ENCODE results near the gene CCDC171. TPM values are rescaled to one million over a fixed set of nuclear protein-coding genes. Genes with fewer than 3 reads are reported as not detected.

Gene CCDC171
- total RNA-seq, 2 donors from 2014 or later = 0.90 to 1.4 TPM

- Histone ChIP-seq H3K27me3 (no peaks in the 10 kb centered on the region), H3K9me3 (no peaks in the 10 kb centered on the region), H3K36me3 (no peaks in the 10 kb centered on the region), H3K27ac (no peak overlapping the region), H3K4me3 (no peak overlapping the region), H3K4me1 (no peaks in the 10 kb centered on the region)
- TF ChIP-seq CTCF (IDR thresholded peaks at IDR 0.05) = no peak
- DNase-seq (ENCODE audit: low spot score) = no peak
These were observed 329.5 kb downstream of the CCDC171 start for GRCh38 chr9:15882328-15882727.

- H3K36me3 ChIP-seq = no peaks in the 10 kb centered on the region
- DNase-seq (ENCODE audit: low spot score) = no peak
- H3K9me3 ChIP-seq = no peaks in the 10 kb centered on the region
- no peak for TF ChIP-seq CTCF (IDR thresholded peaks at IDR 0.05)
- no peak overlapping the region for H3K4me3 ChIP-seq
- H3K27ac ChIP-seq = no peak overlapping the region
- H3K27me3 ChIP-seq = no peaks in the 10 kb centered on the region
- H3K4me1 ChIP-seq = no peaks in the 10 kb centered on the region
These were observed 330.0 kb downstream of the CCDC171 start for GRCh38 chr9:15882883-15883282.

GRCh38 chr9:15885464-15885863 lies 332.6 kb downstream of the CCDC171 start:
- Histone ChIP-seq H3K4me3 (no peak overlapping the region), H3K9me3 (no peaks in the 10 kb centered on the region), H3K36me3 (no peaks in the 10 kb centered on the region), H3K4me1 (no peaks in the 10 kb centered on the region), H3K27ac (no peak overlapping the region), H3K27me3 (no peaks in the 10 kb centered on the region)
- no peak for DNase-seq (ENCODE audit: low spot score)
- no peak for TF ChIP-seq CTCF (IDR thresholded peaks at IDR 0.05)

- H3K27me3 ChIP-seq = no peaks in the 10 kb centered on the region
- no peak for DNase-seq (ENCODE audit: low spot score)
- TF ChIP-seq CTCF (IDR thresholded peaks at IDR 0.05) = no peak
- H3K36me3 ChIP-seq = no peaks in the 10 kb centered on the region
- H3K4me3 ChIP-seq = no peak overlapping the region
- H3K4me1 ChIP-seq = no peaks in the 10 kb centered on the region
- H3K9me3 ChIP-seq = peaks cover 0 to 14% of the 10 kb centered on the region in 2 donors
- H3K27ac ChIP-seq = no peak overlapping the region
These were observed 336.7 kb downstream of the CCDC171 start for GRCh38 chr9:15889555-15889954.

GRCh38 chr9:15901572-15901971 lies 348.7 kb downstream of the CCDC171 start:
- H3K27ac ChIP-seq = no peak overlapping the region
- no peaks in the 10 kb centered on the region for H3K4me1 ChIP-seq
- H3K36me3 ChIP-seq = no peaks in the 10 kb centered on the region
- no peak for TF ChIP-seq CTCF (IDR thresholded peaks at IDR 0.05)
- H3K9me3 ChIP-seq = peaks cover 0 to 14% of the 10 kb centered on the region in 2 donors
- no peaks in the 10 kb centered on the region for H3K27me3 ChIP-seq
- H3K4me3 ChIP-seq = no peak overlapping the region
- no peak for DNase-seq (ENCODE audit: low spot score)

- Histone ChIP-seq H3K9me3 (peaks cover 0 to 9% of the 10 kb centered on the region in 2 donors), H3K4me3 (no peak overlapping the region), H3K36me3 (no peaks in the 10 kb centered on the region), H3K4me1 (no peaks in the 10 kb centered on the region), H3K27ac (no peak overlapping the region), H3K27me3 (no peaks in the 10 kb centered on the region)
- no peak for TF ChIP-seq CTCF (IDR thresholded peaks at IDR 0.05)
- DNase-seq (ENCODE audit: low spot score) = no peak
These were observed 356.5 kb downstream of the CCDC171 start for GRCh38 chr9:15909297-15909696.

Data from right atrium auricular region (tissue), 2 donors.